Right atrium auricular region (tissue), 2 donors: Measurements from ENCODE around the gene SQSTM1. TPM values are rescaled to one million over a fixed set of nuclear protein-coding genes. Genes with fewer than 3 reads are reported as not detected.

Experiments
- DNase-seq: peaks from one replicate; pipeline ENCODE4 v3.0.0-alpha.2; 2019; ENCODE audit warnings: low spot score
- H3K27ac ChIP-seq, 2 donors: fragments of 200-600 bp; sonication (generic); 1 replicate in 1 of 2; 2 replicates in 1 of 2; pipeline ENCODE4 v1.5.1; 2016 to 2019
- H3K27me3 ChIP-seq, 2 donors: fragments of 200-600 bp; sonication (generic); one replicate each; pipeline versions ENCODE4 v1.5.1 to v1.6.0; 2017 to 2019
- H3K36me3 ChIP-seq: fragments of 200-600 bp; sonication (generic); one replicate; pipeline ENCODE4 v1.5.1; 2016
- H3K4me1 ChIP-seq, 2 donors: fragments of 200-600 bp; sonication (generic); one replicate each; pipeline versions ENCODE4 v1.5.1 to v1.6.0; 2017 to 2019
- H3K4me3 ChIP-seq, 2 donors: fragments of 200-600 bp; sonication (generic); 1 replicate in 1 of 2; 2 replicates in 1 of 2; pipeline ENCODE4 v1.5.1; 2017 to 2019; ENCODE audit warnings: mild to moderate bottlenecking in 1 of 2, moderate library complexity in 1 of 2
- H3K9me3 ChIP-seq, 2 donors: fragments of 200-600 bp; sonication (generic); one replicate each; pipeline ENCODE4 v1.5.1; 2019
- total RNA-seq, 2 donors: library from RNA; depleted of rRNA; stranded (reverse); fragments of >200 nt; gene quantifications; one replicate each; pipeline ENCODE4 v1.1.0, GENCODE V29; 2016
- TF ChIP-seq, protein P1 (sequence below), 2 donors: fragments of 200-600 bp; sonication (generic); IDR thresholded peaks; one replicate each; pipeline ENCODE4 v1.5.1; 2019; ENCODE audit warnings: antibody characterized with exemption in 2 of 2

Gene SQSTM1
- total RNA-seq, 2 donors from 2014 or later: 379 to 436 TPM

DNA sequence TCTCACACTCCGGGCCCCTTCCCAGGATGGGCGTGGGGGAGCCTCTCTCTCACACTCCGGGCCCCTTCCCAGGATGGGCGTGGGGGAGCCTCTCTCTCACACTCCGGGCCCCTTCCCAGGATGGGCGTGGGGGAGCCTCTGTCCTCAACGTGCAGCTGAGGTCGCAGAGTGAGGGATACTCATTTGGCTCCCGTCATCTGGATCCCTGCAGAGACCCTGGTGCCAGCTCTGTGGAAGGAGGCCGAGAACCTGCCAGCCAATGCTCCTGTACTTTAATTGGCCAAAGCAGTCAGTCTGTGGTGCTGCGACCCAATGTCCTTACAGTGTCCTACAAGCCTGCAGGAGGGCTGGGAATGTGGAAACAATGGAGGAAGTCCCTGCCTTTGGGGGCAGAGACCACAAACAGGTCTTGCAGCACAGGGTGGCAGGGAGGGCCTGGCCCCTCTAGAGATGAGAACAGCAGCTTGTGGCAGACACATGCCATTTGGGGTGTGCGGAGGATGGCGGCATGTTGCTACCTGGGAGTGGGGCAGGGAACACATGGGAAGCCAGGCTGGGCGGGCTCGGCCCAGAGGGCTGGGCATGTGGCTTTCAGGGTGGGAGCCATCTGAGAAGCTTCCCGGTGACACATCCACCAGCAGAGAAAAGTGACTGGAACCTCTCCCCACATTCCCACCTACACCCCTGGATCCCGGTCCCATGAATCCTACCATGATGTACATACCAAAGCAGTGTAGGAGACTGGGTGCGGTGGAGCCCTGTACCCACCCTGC is 51.5 kb downstream of the SQSTM1 start:
- TF ChIP-seq, protein P1, sequence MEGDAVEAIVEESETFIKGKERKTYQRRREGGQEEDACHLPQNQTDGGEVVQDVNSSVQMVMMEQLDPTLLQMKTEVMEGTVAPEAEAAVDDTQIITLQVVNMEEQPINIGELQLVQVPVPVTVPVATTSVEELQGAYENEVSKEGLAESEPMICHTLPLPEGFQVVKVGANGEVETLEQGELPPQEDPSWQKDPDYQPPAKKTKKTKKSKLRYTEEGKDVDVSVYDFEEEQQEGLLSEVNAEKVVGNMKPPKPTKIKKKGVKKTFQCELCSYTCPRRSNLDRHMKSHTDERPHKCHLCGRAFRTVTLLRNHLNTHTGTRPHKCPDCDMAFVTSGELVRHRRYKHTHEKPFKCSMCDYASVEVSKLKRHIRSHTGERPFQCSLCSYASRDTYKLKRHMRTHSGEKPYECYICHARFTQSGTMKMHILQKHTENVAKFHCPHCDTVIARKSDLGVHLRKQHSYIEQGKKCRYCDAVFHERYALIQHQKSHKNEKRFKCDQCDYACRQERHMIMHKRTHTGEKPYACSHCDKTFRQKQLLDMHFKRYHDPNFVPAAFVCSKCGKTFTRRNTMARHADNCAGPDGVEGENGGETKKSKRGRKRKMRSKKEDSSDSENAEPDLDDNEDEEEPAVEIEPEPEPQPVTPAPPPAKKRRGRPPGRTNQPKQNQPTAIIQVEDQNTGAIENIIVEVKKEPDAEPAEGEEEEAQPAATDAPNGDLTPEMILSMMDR (IDR thresholded peaks at IDR 0.05): no peak
- no peaks in the 10 kb centered on the region for H3K27me3 ChIP-seq
- no peak overlapping the region for H3K27ac ChIP-seq
- H3K4me3 ChIP-seq: no peak overlapping the region
- no peaks in the 10 kb centered on the region for H3K9me3 ChIP-seq
- peaks cover 56% of the 10 kb centered on the region for H3K36me3 ChIP-seq
- DNase-seq: no peak
- H3K4me1 ChIP-seq: peaks cover 0 to 11% of the 10 kb centered on the region in 2 donors

DNA sequence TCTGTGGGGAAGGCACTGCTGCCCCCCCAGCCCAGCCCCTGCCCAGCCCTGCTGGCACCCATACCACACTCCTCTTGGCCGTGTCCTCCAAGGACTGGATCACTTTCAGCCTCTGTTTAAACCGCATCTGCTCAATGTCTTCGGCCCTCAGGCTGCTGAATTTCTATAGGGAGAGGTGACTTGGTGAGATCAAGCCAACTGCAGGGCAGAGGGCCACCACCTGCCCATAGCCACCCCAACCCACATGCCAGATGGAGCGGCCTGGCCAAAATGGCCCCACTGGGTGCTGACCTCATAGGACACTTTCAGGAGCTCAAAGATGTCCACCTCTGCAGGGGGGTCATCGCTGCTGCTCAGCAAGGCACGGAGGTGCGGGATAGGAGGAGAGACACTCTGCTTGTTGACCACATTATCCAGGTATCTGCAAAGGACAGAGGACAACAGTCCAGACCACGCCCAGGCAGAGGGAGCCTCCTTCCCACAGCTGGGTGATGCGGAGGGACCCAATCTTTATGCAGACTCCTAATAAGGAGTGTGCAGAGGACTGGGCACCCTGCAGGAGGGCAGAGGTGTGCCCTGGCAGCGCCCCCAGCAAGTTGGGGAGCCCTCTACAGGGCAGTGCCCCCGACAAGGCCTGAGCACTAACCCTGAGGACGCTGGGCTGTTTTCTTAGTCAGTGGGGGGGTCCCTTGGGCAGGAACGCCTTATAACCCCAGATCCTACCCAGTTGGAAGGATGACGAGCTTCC is 52.3 kb downstream of the SQSTM1 start:
- TF ChIP-seq, protein P1 (IDR thresholded peaks at IDR 0.05): no peak
- Histone ChIP-seq H3K9me3 (no peaks in the 10 kb centered on the region), H3K36me3 (peaks cover 49% of the 10 kb centered on the region), H3K27ac (no peak overlapping the region), H3K4me1 (peaks cover 0 to 11% of the 10 kb centered on the region in 2 donors), H3K4me3 (no peak overlapping the region), H3K27me3 (no peaks in the 10 kb centered on the region)
- DNase-seq: no peak

DNA sequence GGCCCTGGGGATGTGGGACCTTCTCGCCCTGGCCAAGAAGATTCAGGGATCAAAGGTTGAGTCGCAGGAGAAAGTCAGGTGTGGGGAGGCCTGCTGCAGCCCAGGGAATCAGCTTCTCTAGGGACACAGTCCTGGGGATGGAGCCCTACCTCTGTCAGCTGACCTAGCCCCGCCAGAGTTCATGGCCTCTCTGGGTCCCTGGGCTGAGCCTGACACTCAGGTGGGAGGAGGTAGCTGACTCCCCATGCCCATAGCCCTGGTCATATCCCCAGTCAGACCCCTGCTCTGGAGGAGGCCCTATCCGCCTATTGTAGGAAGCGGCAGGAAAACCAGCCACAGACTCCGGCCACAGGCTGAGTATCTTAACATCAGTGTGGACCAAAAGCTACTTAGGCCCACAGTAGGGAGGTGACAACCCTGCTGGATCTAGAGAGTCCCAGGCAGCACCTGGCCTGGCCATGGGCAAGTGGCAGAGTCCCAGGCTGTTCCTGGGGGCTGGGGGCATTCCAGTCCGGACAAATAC is 52.9 kb downstream of the SQSTM1 start:
- Histone ChIP-seq H3K4me1 (peaks cover 0 to 11% of the 10 kb centered on the region in 2 donors), H3K9me3 (no peaks in the 10 kb centered on the region), H3K4me3 (no peak overlapping the region), H3K27me3 (no peaks in the 10 kb centered on the region), H3K27ac (no peak overlapping the region), H3K36me3 (peaks cover 54% of the 10 kb centered on the region)
- DNase-seq: no peak
- TF ChIP-seq, protein P1 (IDR thresholded peaks at IDR 0.05): no peak

DNA sequence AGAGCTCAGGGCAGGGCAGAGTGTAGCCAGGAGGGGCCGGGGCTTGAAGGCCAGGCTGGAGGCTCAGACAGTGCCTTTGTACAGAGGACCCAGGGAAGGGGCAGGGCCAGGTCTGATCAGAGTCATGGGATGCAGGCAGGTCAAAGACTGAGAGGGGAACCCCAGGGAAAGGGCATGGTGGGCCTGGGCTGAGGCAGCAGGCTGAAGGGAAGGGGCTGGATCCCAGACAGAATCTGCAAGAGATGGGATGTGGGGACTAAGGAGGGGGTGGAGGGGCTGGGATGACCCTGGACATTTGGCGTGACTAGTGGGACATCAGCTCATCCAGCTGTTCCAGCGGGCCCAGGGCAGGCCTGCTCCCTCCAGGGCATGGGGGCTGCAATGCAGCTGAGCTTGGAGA is 53.4 kb downstream of the SQSTM1 start:
- no peak for DNase-seq
- peaks cover 59% of the 10 kb centered on the region for H3K36me3 ChIP-seq
- H3K4me3 ChIP-seq: no peak overlapping the region
- no peak overlapping the region for H3K27ac ChIP-seq
- no peaks in the 10 kb centered on the region for H3K27me3 ChIP-seq
- H3K4me1 ChIP-seq: peaks cover 0 to 11% of the 10 kb centered on the region in 2 donors
- no peaks in the 10 kb centered on the region for H3K9me3 ChIP-seq
- TF ChIP-seq, protein P1 (IDR thresholded peaks at IDR 0.05): no peak

DNA sequence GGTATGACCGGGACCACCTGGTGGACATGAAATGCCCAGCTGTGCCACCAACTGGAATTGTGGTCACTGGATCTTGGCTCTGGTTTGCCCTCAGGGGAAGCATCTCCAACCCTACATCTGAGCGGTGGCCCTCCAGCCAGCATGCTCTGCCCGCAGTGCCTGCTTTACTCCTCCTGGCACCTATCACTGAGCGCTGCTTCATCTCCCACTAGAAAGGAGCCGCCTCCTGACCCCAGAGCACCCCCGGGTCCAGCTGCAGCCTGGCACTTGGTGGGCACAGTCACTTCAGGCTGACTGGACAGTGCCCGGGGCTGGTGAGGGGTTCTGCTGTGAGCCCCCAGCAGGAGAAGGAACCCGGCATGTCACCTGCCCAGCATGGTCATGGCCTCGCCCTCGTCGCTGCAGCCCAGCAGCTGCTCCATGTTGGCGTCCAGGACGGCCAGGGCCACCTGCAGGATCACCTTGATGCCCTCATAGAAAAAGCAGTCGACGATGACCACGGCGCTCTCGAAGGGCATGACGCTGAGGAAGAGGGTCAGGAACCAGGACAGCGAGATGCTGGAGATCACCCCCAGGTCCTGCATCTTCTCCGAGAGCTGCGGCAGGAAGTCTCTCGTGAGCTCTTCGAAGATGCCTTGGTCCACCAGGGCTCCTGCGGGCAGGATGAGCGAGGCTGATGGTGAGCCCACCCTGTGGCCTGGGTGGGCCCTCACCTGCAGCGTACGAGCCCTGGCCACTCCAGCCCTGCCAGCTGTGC is 54.0 kb downstream of the SQSTM1 start:
- TF ChIP-seq, protein P1 (IDR thresholded peaks at IDR 0.05): no peak
- H3K36me3 ChIP-seq: peaks cover 60% of the 10 kb centered on the region
- H3K9me3 ChIP-seq: no peaks in the 10 kb centered on the region
- H3K27ac ChIP-seq: no peak overlapping the region
- no peak for DNase-seq
- no peaks in the 10 kb centered on the region for H3K27me3 ChIP-seq
- H3K4me1 ChIP-seq: peaks cover 0 to 11% of the 10 kb centered on the region in 2 donors
- no peak overlapping the region for H3K4me3 ChIP-seq
